Activated CD4-positive, alpha-beta T cell treated with anti-CD3 and anti-CD28 coated beads, Interleukin-2, amount 10 ng/mL, durations not matched to agents 7 days and 5 days (primary cell): ENCODE measurements around the gene HSF2BP. TPM values are rescaled to one million over a fixed set of nuclear protein-coding genes. Genes with fewer than 3 reads are reported as not detected.
"Not testable (repeated sequence)": the region's sequence is repeated elsewhere in the genome, so short reads cannot be mapped to it uniquely, and the experiment has no call there.

Source experiments
- CTCF ChIA-PET: fragments of 350-600 bp; sonication (Branson Sonifier 250); formaldehyde crosslinking; loops from one replicate; lab custom pipeline; 2021; ENCODE audit warnings: antibody characterized with exemption; lab: Charles Lee
- POLR2A ChIA-PET: fragments of 350-600 bp; sonication (Branson Sonifier 250); formaldehyde crosslinking; loops from one replicate; lab custom pipeline; 2021; ENCODE audit warnings: antibody characterized with exemption; lab: Charles Lee
- DNase-seq: peaks from one replicate; pipeline ENCODE4 v3.0.0-alpha.2; 2020
- H3K27ac Mint-ChIP-seq: one replicate; pipeline ENCODE4 v1.8.0; 2021; ENCODE audit warnings: mild to moderate bottlenecking, moderate library complexity, mixed read lengths
- H3K27me3 Mint-ChIP-seq: one replicate; pipeline ENCODE4 v1.8.0; 2021; ENCODE audit warnings: mixed read lengths
- H3K36me3 Mint-ChIP-seq: one replicate; pipeline ENCODE4 v1.8.0; 2021; ENCODE audit warnings: low read depth, mixed read lengths
- H3K4me1 Mint-ChIP-seq: one replicate; pipeline ENCODE4 v1.8.0; 2021; ENCODE audit warnings: mixed read lengths
- H3K4me3 Mint-ChIP-seq: one replicate; pipeline ENCODE4 v1.8.0; 2021; ENCODE audit warnings: mild to moderate bottlenecking, moderate library complexity, mixed read lengths
- H3K9me3 Mint-ChIP-seq: one replicate; pipeline ENCODE4 v1.8.0; 2021; ENCODE audit warnings: mixed read lengths
- total RNA-seq, 2 experiments: library from RNA; stranded (reverse); gene quantifications; one replicate each; pipeline ENCODE4 v1.2.3, GENCODE V29; 2021

HSF2BP gene
- total RNA-seq, 2 experiments from 2014 or later, result 0.56 to 0.72 TPM

DNA sequence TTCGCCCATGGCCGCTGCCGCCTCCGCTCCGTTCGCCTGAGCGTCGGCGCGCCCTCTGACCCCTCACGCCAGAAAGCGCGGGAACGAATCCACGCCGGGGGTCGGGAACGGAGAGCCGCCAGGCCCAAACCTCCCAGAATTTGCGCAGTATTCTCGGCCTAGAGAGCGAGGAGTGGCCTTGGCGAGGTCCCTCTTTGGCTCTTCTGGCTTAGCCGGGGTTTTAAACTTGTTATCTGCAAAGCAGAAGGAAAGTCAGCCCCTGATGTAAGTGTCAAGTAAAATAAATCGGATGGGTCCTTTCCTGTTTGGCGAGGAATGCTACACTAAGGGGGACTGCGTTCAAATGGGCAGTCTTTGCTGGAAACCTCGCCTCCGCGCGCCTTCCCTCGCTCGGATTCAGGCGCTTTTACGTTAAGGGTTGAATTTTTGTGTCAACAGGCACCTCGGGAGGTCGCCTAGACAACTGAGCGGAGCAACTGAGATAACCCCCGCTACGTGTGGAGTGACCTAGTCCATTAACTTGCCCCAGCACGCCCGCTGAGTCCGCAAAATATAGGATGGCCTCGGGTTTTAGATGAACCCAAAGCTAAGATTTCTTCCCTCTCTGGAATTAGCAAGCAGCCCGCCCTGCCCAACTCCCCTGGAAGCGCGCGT is 1.1 kb downstream of the HSF2BP start:
- Mint-ChIP-seq H3K4me3 (peak overlapping the region; percentile 31), H3K36me3 (peaks cover 26% of the 10 kb centered on the region), H3K27ac (peak overlapping the region; percentile 43), H3K9me3 (no peaks in the 10 kb centered on the region), H3K27me3 (no peaks in the 10 kb centered on the region), H3K4me1 (peaks cover 44% of the 10 kb centered on the region)
- DNase-seq, result no peak
- ChIA-PET POLR2A (interaction anchor here (0.8 kb wide), 1 partner anchor 43 kb away, joined by 3 read pairs; no protein-coding TSS in a partner anchor), CTCF (no interaction called here)

DNA sequence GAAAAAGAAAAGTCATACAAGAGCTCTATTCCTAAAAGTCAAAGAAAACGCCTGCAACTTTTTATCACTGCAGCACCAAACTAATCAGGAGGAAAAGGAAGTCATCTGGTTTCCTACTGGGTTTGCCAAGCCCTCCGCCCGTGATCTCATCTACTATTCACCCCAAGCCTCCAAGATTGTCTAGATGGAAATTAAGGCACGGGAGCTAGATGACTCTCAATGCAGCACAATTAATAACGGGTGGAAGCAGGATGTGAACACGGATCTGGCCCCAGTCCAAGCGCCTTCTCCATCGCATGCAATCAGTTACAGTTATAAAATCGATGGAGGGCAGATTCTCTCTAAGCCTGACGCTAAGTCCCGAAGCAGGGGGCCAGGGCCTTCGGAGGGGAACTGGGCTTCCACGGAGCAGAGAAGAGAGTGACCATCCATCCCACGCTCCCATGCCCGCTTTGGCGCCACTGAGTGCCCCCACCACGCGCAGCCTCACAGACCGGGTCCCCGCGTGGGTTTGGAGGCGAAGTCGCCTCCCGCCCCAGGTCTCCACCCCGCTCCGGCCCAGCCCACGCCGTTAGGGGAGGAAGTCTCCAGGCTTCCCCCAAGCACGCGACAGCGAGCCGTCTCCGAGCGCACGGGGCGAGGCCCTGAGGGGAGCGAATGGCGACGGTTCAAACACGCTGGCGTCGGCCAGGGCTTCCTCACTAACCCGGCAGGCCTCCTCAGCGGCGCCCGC is 1.8 kb downstream of the HSF2BP start:
- ChIA-PET CTCF (interaction anchor here (1.0 kb wide), 1 partner anchor 27 kb away, joined by 3 read pairs; no protein-coding TSS in a partner anchor), POLR2A (no interaction called here)
- Mint-ChIP-seq H3K27ac (peak overlapping the region; percentile 67), H3K9me3 (no peaks in the 10 kb centered on the region), H3K27me3 (no peaks in the 10 kb centered on the region), H3K4me1 (peaks cover 37% of the 10 kb centered on the region), H3K4me3 (peak overlapping the region; percentile 25), H3K36me3 (peaks cover 19% of the 10 kb centered on the region)
- no peak for DNase-seq

DNA sequence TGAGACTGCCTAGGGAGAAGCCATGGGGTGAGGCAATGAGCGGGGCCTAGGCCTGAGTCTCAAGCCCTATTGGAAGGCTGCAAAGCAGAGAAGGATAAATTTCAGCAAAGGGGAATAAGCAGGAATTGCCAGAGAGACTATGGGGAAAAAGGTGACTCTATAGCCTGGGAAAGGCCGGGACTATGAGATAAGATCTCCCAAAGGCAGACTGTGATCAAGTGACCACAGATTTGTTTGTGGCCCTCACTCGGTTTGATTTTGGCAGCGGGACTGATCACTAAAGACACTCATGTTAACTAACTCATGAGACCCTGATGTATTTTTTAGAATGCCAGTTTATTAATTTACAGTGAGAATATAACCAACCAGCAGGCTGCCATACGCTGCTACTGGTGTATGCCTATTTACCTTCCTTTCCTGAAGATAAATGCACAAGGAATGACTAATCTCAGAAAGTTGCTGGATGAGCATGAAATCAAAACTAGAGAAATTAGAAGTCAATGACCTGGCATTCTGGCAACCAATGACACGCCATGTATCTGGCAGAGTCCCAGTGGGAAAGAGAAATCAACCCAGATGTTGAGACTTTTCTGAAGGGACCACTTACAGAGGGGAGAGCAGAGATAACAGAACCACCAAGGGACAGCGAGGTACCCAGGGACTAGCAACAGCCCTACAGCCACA is 4.3 kb downstream of the HSF2BP start:
- no peaks in the 10 kb centered on the region for H3K9me3 Mint-ChIP-seq
- ChIA-PET CTCF (interaction anchor here (1.2 to 1.8 kb wide), 3 partner anchors 7 to 17 kb away, joined by 4 to 6 read pairs (median 5); no protein-coding TSS in a partner anchor), POLR2A (no interaction called here)
- no peak overlapping the region for H3K4me3 Mint-ChIP-seq
- H3K36me3 Mint-ChIP-seq, result no peaks in the 10 kb centered on the region
- no peak overlapping the region for H3K27ac Mint-ChIP-seq
- no peak for DNase-seq
- peaks cover 15% of the 10 kb centered on the region for H3K4me1 Mint-ChIP-seq
- H3K27me3 Mint-ChIP-seq, result no peaks in the 10 kb centered on the region

DNA sequence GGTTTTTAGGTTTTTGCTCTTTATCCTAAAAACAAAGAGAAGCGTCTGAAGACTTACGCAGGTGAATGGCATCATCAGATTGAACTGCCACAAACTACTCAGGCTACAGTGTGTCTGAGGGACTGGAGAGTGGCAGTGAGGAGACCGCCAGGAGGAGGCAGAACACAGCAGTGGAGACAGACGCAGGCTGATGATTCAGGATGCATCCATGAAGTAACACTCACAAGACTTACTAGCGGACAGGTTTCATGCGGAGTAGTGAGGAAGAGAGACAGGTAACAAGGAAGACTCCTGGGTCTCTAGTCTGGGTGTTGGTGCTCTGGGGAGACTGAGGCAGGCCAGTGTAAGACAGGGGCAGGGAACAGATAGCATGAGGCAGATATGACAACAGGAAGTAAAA is 5.7 kb downstream of the HSF2BP start:
- CTCF ChIA-PET, result no interaction called here
- no peak overlapping the region for H3K27ac Mint-ChIP-seq
- H3K4me3 Mint-ChIP-seq, result no peak overlapping the region

DNA sequence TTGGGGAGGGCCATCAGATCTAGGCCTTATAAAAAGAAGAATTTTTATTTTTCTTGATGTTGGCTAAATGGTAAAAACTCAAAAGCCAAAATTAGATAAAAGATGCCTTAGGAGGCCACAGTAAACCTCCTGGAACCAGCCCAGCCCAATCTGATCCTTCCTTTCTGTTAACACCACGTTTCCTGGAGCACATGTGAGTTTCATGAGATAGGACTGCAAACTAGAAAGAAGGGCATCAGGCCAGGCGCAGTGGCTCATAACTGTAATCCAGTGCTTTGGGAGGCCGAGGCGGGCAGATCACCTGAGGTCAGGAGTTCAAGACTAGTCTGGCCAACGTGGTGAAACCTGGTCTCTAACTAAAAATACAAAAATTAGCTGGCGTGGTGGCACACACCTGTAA is 6.7 kb downstream of the HSF2BP start:
- no peaks in the 10 kb centered on the region for H3K27me3 Mint-ChIP-seq
- H3K36me3 Mint-ChIP-seq, result no peaks in the 10 kb centered on the region
- peaks cover 7% of the 10 kb centered on the region for H3K4me1 Mint-ChIP-seq
- no peak overlapping the region for H3K4me3 Mint-ChIP-seq
- no peak for DNase-seq
- no peak overlapping the region for H3K27ac Mint-ChIP-seq
- ChIA-PET CTCF (no interaction called here), POLR2A (no interaction called here)
- no peaks in the 10 kb centered on the region for H3K9me3 Mint-ChIP-seq

More for the DNA sequence above, 5.7 kb downstream of the HSF2BP start:
- POLR2A ChIA-PET, result no interaction called here
- H3K36me3 Mint-ChIP-seq, result no peaks in the 10 kb centered on the region
- peaks cover 9% of the 10 kb centered on the region for H3K4me1 Mint-ChIP-seq
- H3K27me3 Mint-ChIP-seq, result no peaks in the 10 kb centered on the region
- DNase-seq, result no peak
- H3K9me3 Mint-ChIP-seq, result no peaks in the 10 kb centered on the region

DNA sequence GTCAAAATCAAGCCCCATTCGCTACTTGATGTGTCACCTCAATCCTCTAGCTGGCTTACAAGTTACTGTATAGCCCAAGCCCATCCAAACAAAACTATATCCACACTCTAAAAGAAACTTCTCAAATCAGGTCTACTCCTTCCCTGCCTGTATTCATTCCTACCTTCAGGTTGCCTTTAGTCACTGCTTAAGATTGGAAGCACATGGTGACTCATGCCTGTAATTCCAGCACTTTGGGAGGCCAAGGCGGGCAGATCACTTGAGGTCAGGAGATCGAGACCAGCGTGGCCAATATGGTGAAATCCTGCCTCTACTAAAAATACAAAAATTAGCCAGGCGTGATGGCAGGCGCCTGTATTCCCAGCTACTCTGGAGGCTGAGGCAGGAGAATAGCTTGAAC is 7.4 kb downstream of the HSF2BP start:
- H3K4me1 Mint-ChIP-seq, H3K9me3 Mint-ChIP-seq, H3K4me3 Mint-ChIP-seq, POLR2A ChIA-PET, DNase-seq, H3K27ac Mint-ChIP-seq, H3K27me3 Mint-ChIP-seq, H3K36me3 Mint-ChIP-seq, CTCF ChIA-PET: not testable (repeated sequence)

DNA sequence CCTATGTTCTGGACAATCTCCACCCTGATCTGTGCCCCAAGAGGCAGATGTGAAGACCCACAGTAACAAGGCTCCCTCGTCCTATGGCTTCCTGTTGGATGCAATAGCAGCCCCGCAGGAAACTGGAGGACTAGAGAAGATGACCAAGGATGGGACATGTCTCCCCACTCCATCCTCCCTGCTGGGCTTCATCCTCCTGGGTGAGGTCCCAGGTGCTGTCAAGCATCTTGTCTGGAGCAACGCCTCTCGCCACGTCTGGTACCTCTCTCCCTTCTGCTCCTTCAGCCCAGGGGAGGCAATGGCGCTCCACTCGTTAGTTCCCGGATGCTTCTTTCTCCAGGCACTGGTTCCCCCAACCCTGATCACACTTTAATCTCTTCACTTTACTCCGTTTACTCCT is 11.1 kb downstream of the HSF2BP start:
- Mint-ChIP-seq H3K4me1 (peaks cover 22% of the 10 kb centered on the region), H3K27ac (no peak overlapping the region), H3K4me3 (no peak overlapping the region), H3K27me3 (peaks cover 6% of the 10 kb centered on the region), H3K9me3 (no peaks in the 10 kb centered on the region), H3K36me3 (no peaks in the 10 kb centered on the region)
- ChIA-PET POLR2A (no interaction called here), CTCF (interaction anchor here (1.8 kb wide), 1 partner anchor 8 kb away, joined by 5 read pairs; no protein-coding TSS in a partner anchor)
- DNase-seq, result no peak

DNA sequence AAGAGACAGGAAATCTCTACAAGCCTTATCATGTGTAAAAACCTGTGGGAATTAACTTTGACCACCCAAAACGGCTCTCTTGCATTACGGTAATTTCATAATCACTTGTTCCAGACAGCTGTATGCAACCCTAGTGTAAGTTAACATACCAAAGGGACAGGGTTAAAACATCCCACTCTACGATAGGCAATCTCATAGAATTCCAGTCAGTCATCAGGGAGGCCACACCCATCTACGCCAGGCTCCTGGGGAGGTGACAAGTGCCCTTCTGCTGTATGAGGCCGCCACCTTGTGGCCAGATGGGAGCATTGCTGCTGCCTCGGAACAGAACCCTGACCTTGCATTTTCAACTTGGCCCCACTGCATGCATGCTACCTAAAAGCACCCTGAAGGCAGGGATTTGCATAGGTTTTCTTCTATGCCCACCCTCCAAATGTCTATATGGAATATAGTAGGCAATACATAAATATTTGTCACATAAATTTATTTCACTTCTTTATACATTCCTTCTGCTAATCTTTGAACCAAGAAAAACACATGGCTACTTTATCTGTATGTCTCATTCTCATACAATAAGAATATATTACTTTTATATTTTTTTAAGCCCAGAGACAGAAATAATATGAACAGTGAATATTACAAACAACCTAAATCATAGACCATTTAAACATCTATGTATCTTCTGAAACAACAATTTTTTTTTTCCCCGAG is 12.6 kb downstream of the HSF2BP start:
- POLR2A ChIA-PET, result no interaction called here

DNA sequence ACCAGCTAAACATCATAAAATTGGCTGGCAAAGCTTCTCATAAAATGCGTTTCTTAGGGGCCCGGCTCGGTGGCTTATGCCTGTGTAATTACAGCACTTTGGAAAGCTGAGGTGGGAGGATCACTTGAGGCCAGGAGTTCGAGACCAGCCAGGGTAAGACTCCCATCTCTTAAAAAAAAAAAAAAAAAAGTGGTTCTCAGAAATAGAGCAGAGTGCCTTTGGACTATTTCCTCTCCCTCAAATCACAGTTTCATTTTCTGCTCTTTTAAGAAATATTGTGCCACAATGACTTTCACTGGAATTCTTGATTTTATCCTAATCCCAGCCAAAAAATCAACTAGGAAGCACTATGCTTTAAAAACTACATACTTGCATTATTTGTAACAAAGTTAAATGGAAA is 13.3 kb downstream of the HSF2BP start:
- H3K4me1 Mint-ChIP-seq, result peaks cover 22% of the 10 kb centered on the region
- H3K27me3 Mint-ChIP-seq, result peaks cover 6% of the 10 kb centered on the region
- H3K36me3 Mint-ChIP-seq, result no peaks in the 10 kb centered on the region
- ChIA-PET CTCF (interaction anchor here (0.5 to 1.7 kb wide), 2 partner anchors 10 to 52 kb away, joined by 3 to 6 read pairs; no protein-coding TSS in a partner anchor), POLR2A (no interaction called here)
- peak overlapping the region; percentile 74 for H3K27ac Mint-ChIP-seq
- no peak for DNase-seq
- H3K4me3 Mint-ChIP-seq, result peak overlapping the region; percentile 38
- H3K9me3 Mint-ChIP-seq, result no peaks in the 10 kb centered on the region

More for the DNA sequence above, 12.6 kb downstream of the HSF2BP start:
- Mint-ChIP-seq H3K27me3 (peaks cover 6% of the 10 kb centered on the region), H3K4me3 (no peak overlapping the region), H3K36me3 (no peaks in the 10 kb centered on the region), H3K9me3 (no peaks in the 10 kb centered on the region), H3K4me1 (peaks cover 22% of the 10 kb centered on the region), H3K27ac (no peak overlapping the region)
- DNase-seq, result peak; percentile 86
- CTCF ChIA-PET, result interaction anchor here (0.6 to 1.8 kb wide), 2 partner anchors 9 to 62 kb away, joined by 3 to 5 read pairs; no protein-coding TSS in a partner anchor

DNA sequence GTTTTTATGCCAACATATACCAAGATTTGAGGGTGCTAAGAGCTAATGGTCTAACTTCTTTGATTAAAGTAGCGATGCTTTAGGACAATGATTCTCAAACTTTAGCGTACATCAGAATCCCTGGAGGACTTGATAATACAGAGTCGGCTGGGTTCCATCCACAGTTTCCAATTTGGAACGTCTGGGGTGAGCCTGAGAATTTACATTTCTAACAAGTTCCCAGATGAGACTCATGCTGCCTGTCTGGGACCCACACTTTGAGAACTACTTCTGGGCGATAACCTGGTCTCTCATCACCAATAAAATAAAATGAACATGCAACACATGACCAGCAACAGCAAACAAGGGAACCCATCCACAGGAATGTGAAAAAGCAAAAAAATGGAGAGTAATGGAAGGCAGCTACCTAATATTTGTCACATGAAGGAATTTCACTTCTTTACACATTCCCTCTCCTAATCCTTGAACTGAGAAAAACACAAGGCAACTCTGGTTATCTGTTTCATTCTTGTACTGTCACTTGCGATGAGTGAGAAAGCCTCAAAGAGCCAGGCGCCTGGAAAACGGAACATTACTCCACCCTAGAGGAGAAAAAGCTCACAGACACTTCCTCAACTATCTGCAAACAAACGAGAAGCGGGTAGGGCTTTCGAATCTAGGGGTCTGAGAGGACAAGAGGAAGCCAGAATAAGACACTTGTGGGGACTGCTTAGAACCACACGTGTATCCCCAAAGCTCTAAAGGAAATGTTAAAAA is 14.0 kb downstream of the HSF2BP start:
- peak overlapping the region; percentile 74 for H3K27ac Mint-ChIP-seq
- CTCF ChIA-PET, result interaction anchor here (0.5 to 1.7 kb wide), 2 partner anchors 11 to 52 kb away, joined by 3 to 6 read pairs; no protein-coding TSS in a partner anchor
- H3K9me3 Mint-ChIP-seq, result no peaks in the 10 kb centered on the region
- no peaks in the 10 kb centered on the region for H3K36me3 Mint-ChIP-seq
- H3K4me1 Mint-ChIP-seq, result peaks cover 22% of the 10 kb centered on the region
- DNase-seq, result peak; percentile 48
- H3K27me3 Mint-ChIP-seq, result peaks cover 6% of the 10 kb centered on the region
- peak overlapping the region; percentile 38 for H3K4me3 Mint-ChIP-seq
- POLR2A ChIA-PET, result no interaction called here

DNA sequence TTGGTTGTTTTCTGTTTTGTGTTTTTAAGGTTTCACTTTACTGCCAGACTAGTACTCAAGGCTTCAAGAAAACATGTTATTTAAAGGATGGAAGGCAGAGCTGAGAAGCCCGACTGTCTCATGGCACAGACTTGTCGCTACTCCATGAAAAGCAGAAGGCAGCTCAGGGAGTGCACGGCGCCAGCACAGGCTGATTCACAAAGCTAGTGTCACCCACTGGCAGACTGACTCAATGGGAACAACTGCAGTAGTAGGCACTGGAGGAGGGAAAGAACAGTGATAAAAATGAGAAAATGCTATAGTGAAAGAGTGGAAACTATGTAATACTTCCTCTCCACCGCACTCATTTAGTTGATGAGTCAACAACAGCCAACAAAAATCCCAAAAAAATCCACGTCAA is 14.7 kb downstream of the HSF2BP start:
- peaks cover 22% of the 10 kb centered on the region for H3K4me1 Mint-ChIP-seq
- CTCF ChIA-PET, result interaction anchor here (0.6 to 1.7 kb wide), 2 partner anchors 11 to 667 kb away, joined by 3 to 6 read pairs; no protein-coding TSS in a partner anchor
- POLR2A ChIA-PET, result no interaction called here
- no peaks in the 10 kb centered on the region for H3K9me3 Mint-ChIP-seq
- H3K27me3 Mint-ChIP-seq, result peaks cover 6% of the 10 kb centered on the region
- H3K27ac Mint-ChIP-seq, result no peak overlapping the region
- DNase-seq, result no peak
- no peaks in the 10 kb centered on the region for H3K36me3 Mint-ChIP-seq
- no peak overlapping the region for H3K4me3 Mint-ChIP-seq
